MCF 10A (cell line): ENCODE results near the gene MCTP1. TPM values are rescaled to one million over a fixed set of nuclear protein-coding genes. Genes with fewer than 3 reads are reported as not detected.

Source experiments
- BruUV-seq: library from RNA; stranded (reverse); fragments of 400-500 nt; replicated peaks from 2 replicates; lab custom pipeline; 2021; lab: Mats Ljungman, UMichigan
- CTCF ChIA-PET: fragments of 300-600 bp; sonication (Branson Sonifier 250); formaldehyde crosslinking; extraction: SDS; loops from one replicate; lab custom pipeline; 2021; ENCODE audit warnings: antibody characterized with exemption, inconsistent platforms; lab: Yijun Ruan, JAX
- POLR2A ChIA-PET: fragments of 300-600, 350-650 bp; sonication (Branson Sonifier 250); formaldehyde crosslinking; extraction: SDS; loops from one replicate; lab custom pipeline; 2020; ENCODE audit warnings: antibody characterized with exemption, inconsistent platforms; lab: Yijun Ruan, JAX
- DNase-seq: peaks from one replicate; pipeline ENCODE4 v3.0.0-alpha.2; 2018; ENCODE audit not compliant: unreplicated experiment
- H3K27ac Mint-ChIP-seq: one replicate; pipeline ENCODE4 v1.8.0; 2022; ENCODE audit warnings: mild to moderate bottlenecking, low read depth, mixed read lengths; ENCODE audit not compliant: unreplicated experiment
- H3K27me3 Mint-ChIP-seq: one replicate; pipeline ENCODE4 v1.8.0; 2022; ENCODE audit warnings: mixed read lengths; ENCODE audit not compliant: insufficient read depth, unreplicated experiment
- H3K36me3 Mint-ChIP-seq: one replicate; pipeline ENCODE4 v1.8.0; 2022; ENCODE audit warnings: mild to moderate bottlenecking, moderate library complexity, mixed read lengths; ENCODE audit not compliant: insufficient read depth, unreplicated experiment
- H3K4me1 Mint-ChIP-seq: one replicate; pipeline ENCODE4 v1.8.0; 2022; ENCODE audit warnings: mixed read lengths; ENCODE audit not compliant: insufficient read depth, unreplicated experiment
- H3K4me3 Mint-ChIP-seq: one replicate; pipeline ENCODE4 v1.8.0; 2022; ENCODE audit warnings: mild to moderate bottlenecking, moderate library complexity, mixed read lengths; ENCODE audit not compliant: unreplicated experiment
- H3K9me3 Mint-ChIP-seq: one replicate; pipeline ENCODE4 v1.8.0; 2022; ENCODE audit warnings: mixed read lengths; ENCODE audit not compliant: unreplicated experiment
- intact Hi-C: fragments of 100-400 bp; cut with micrococcal nuclease; formaldehyde crosslinking; loops from 2 replicates; pipeline ENCODE4 v1.14.1; 2022
- total RNA-seq: library from RNA; stranded (reverse); gene quantifications from 2 replicates; pipeline ENCODE4 v1.2.3, GENCODE V29; 2022
- TF ChIP-seq, protein P1 (sequence below): fragments of 200-600 bp; IDR thresholded peaks from one replicate; pipeline ENCODE4 v1.8.0; 2022; ENCODE audit warnings: antibody characterized with exemption, mild to moderate bottlenecking; ENCODE audit not compliant: unreplicated experiment

MCTP1 gene
- total RNA-seq, 1 experiment from 2014 or later: 40.3 TPM

DNA sequence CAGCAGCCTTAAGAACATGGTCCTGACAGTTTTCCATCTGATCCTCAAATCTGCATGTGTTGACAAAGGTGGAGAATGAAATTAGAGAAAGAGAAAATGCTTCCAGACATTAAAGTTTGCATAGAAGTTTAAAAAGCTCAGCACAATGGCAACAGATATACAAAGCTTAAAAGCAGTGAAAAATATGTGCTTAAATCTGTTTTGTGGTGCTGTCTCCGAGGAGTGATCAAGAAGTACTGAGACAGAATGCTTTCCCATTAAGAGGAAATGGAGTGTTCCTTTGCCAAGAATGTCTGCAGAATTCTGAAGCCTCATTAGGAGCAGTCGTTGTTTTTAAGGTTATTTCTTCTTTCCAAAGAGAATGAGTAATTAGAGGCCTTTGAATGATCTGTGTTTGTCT lies 131.4 kb downstream of the MCTP1 start:
- TF ChIP-seq, protein P1, sequence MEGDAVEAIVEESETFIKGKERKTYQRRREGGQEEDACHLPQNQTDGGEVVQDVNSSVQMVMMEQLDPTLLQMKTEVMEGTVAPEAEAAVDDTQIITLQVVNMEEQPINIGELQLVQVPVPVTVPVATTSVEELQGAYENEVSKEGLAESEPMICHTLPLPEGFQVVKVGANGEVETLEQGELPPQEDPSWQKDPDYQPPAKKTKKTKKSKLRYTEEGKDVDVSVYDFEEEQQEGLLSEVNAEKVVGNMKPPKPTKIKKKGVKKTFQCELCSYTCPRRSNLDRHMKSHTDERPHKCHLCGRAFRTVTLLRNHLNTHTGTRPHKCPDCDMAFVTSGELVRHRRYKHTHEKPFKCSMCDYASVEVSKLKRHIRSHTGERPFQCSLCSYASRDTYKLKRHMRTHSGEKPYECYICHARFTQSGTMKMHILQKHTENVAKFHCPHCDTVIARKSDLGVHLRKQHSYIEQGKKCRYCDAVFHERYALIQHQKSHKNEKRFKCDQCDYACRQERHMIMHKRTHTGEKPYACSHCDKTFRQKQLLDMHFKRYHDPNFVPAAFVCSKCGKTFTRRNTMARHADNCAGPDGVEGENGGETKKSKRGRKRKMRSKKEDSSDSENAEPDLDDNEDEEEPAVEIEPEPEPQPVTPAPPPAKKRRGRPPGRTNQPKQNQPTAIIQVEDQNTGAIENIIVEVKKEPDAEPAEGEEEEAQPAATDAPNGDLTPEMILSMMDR: no peak
- intact Hi-C loops: no loop called here
- Mint-ChIP-seq H3K4me1 (no peaks in the 10 kb centered on the region), H3K9me3 (no peaks in the 10 kb centered on the region), H3K36me3 (no peaks in the 10 kb centered on the region), H3K27me3 (no peaks in the 10 kb centered on the region), H3K27ac (no peak overlapping the region), H3K4me3 (no peak overlapping the region)
- CTCF ChIA-PET: no interaction called here
- POLR2A ChIA-PET: interaction anchor here (1.5 kb wide), 1 partner anchor 72 kb away, joined by 4 read pairs; no protein-coding TSS in a partner anchor
- DNase-seq: no peak
- no TSS peak for BruUV-seq

DNA sequence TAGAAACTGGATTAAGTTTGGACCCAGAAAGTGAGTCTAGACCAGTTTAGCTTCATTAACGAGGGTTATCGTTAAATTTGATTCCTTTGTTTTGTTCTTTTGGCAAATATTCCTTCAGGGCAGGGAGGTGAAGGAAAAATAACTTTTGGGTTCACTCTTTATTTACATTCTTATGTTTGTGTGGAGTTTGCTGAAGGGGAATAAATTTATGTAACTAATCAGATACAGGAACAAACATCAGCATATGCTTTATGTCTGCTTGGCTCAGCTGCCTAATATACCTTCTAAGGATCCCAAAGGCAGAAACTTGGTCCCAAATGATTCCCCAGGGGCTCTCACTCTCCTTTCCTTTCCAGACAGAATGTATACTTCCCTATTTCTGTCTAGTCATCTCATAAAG lies 132.4 kb downstream of the MCTP1 start:
- ChIA-PET CTCF (interaction anchor here (1.0 kb wide), 1 partner anchor 86 kb away, joined by 3 read pairs; no protein-coding TSS in a partner anchor), POLR2A (no interaction called here)
- Mint-ChIP-seq H3K36me3 (no peaks in the 10 kb centered on the region), H3K9me3 (no peaks in the 10 kb centered on the region), H3K27ac (no peak overlapping the region), H3K4me1 (no peaks in the 10 kb centered on the region), H3K4me3 (no peak overlapping the region), H3K27me3 (no peaks in the 10 kb centered on the region)
- no TSS peak for BruUV-seq
- no peak for DNase-seq
- intact Hi-C loops: no loop called here
- TF ChIP-seq, protein P1: no peak

DNA sequence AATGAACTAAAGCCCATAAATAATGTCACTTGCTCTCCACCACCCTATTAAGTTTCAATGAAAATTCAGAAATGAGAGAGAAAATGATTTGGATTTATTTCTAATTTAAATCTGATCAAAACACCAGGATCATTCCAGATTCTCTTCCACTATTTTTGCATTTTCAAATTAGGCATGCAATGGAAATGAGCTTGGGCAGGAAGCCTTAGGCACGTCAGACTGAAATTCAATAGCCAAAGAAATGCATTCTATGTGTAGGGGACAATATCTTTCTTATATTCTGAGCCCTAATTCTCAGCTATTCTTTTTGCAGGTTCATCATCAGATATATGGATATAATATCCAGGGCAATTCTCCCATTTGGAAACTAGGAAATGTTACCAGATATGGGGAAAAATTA lies 132.8 kb downstream of the MCTP1 start:
- Mint-ChIP-seq H3K36me3 (no peaks in the 10 kb centered on the region), H3K4me1 (no peaks in the 10 kb centered on the region), H3K27ac (no peak overlapping the region), H3K4me3 (no peak overlapping the region), H3K9me3 (no peaks in the 10 kb centered on the region), H3K27me3 (no peaks in the 10 kb centered on the region)
- no peak for DNase-seq
- intact Hi-C loops: no loop called here
- TF ChIP-seq, protein P1: no peak
- ChIA-PET POLR2A (no interaction called here), CTCF (interaction anchor here (1.0 kb wide), 1 partner anchor 86 kb away, joined by 3 read pairs; no protein-coding TSS in a partner anchor)
- BruUV-seq: no TSS peak

DNA sequence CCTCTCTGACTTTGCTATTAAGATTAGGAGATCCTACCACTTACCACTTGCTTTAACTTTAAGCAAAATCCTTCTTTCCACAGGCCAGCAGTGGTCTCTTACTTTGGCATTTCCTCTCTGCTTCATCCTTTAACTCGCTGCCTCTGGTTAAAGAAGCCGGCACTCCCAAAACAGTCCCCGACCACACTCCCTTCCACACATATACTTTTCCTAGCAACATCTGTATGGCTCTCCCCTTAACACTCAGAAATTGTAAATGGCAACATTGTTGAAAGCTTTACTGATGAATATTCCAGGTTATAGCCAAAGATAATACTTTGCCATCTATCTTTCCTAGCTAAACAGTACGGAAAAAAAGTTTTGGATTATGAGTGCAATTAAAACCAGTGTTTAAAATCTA lies 133.2 kb downstream of the MCTP1 start:
- no peaks in the 10 kb centered on the region for H3K4me1 Mint-ChIP-seq
- TF ChIP-seq, protein P1: no peak
- no peaks in the 10 kb centered on the region for H3K27me3 Mint-ChIP-seq
- CTCF ChIA-PET: interaction anchor here (1.0 kb wide), 1 partner anchor 87 kb away, joined by 3 read pairs; no protein-coding TSS in a partner anchor
- intact Hi-C loops: no loop called here
- no peaks in the 10 kb centered on the region for H3K9me3 Mint-ChIP-seq
- H3K4me3 Mint-ChIP-seq: no peak overlapping the region
- no peak for DNase-seq
- H3K27ac Mint-ChIP-seq: no peak overlapping the region
- POLR2A ChIA-PET: interaction anchor here (0.7 to 1.3 kb wide), 2 partner anchors 10 to 12 kb away, joined by 3 read pairs; no protein-coding TSS in a partner anchor
- no TSS peak for BruUV-seq
- no peaks in the 10 kb centered on the region for H3K36me3 Mint-ChIP-seq
